GM19023 (cell line): ENCODE results near the gene OGFOD1.
A peak's percentile ranks its signal among the peaks of the same experiment; 100 is the strongest.

Experiments used
- ATAC-seq: cut with Tn5 transposase; IDR thresholded peaks from one replicate; pipeline ENCODE4 v1.9.1; 2021; ENCODE audit warnings: mild to moderate bottlenecking, moderate library complexity; ENCODE audit not compliant: unreplicated experiment

OGFOD1 gene

DNA sequence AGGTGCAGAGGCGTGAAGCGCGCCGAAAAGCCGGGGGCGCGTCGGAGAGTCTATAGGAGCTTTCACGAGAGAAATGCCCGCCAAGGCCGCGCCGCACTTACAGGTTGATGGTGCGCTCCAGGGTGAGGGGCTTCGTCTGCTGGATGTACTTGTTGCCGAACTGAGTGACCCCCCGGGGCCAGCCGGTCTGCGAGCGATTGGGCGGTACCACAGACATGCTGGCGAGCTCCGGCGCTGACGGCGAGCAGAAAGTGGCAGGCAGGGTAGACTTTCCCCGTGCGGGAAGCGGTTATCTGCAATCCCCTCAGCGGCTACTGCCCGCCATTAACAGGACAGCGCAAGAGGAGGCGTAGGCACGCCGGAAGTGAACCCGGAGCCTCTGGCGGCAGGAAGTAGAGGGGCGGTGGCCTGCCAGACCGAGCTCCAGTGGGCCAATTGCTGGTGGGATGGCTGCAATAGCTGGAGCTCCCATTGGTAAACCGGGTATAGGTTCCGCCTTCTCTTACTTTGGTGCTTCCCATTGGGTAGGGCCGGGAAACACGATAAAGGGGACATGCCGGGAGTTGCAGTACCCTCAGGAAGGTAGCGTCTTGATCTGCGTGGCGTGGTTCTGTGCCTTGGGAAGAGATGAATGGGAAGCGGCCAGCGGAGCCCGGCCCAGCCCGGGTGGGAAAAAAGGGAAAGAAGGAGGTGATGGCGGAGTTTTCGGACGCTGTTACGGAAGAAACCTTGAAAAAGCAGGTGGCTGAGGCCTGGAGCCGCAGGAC, at the start of gene OGFOD1, which contains the start of gene NUDT21:
OGFOD1 (plus strand) TSS at position 569 of the 767 bp plus-strand sequence; CDS start at position 628, 59 bp downstream.
NUDT21 (minus strand) TSS at position 347 of the 767 bp plus-strand sequence; CDS start at position 217, 130 bp downstream.
- ATAC-seq, result peak; percentile 96

DNA sequence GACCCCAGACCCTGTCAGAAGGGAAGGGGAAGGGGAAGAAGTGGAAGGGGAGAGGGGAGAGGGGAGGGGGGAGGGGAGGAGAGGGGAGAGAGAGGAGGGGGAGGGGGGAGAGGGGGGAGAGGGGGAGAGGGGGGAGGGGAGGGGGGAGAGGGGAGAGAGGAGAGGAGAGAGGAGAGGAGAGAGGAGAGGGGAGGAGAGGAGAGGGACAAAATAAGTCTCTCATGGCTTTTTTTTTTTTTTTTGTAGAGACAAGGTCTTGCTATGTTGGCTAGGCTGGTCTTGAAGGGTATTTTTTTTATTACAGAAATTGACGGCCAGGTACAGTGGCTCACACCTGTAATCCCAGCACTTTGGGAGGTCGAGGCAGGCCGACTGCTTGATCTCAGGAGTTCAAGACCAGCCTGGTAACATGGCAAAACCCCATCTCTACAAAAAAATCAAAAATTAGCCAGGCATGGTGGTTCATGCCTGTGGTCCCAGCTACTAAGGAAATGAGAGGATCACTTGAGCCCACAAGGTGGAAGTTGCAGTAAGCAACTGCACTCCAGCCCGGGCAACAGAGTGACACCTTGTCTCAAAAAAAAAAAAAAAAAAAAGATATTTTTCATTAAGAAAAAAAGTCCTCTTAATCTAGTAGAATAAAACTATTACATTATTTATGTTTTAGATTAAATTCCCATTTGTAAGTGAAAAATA, 45.2 kb upstream of the OGFOD1 start:
- ATAC-seq, result no peak

DNA sequence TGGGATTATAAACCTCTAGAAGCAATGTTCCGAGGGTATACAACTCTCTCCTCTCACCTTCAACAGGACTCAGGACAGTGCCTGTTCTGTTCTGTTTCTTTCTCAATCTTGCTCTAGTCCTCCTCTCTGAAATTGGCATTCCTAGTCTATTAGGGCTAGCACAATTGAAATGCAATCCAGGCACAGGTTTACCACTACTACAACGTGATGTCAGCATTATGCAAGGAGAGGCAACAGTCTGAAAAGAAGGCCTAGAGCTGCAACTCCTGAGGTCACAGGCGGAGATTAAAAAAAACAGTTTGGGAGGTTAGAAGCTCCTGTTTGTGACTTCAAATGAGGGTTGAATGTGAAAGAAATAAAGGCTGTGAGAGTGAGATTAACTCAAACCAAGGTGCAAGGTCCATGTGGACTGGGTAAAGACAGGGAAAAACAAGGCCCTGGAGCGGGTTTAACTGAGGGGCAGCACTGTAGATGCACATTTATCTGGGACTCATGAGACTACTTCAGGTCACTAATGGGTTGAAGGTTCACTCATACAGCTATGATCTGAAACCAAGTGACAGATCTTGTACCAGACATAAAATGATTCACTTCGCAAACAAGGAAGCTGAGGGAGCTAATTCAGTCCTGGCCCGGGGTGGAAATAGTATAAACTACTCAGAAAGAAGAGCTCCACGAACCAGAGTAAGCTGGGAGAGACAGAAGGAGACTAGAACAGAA, 42.8 kb upstream of the OGFOD1 start:
- ATAC-seq, result no peak

DNA sequence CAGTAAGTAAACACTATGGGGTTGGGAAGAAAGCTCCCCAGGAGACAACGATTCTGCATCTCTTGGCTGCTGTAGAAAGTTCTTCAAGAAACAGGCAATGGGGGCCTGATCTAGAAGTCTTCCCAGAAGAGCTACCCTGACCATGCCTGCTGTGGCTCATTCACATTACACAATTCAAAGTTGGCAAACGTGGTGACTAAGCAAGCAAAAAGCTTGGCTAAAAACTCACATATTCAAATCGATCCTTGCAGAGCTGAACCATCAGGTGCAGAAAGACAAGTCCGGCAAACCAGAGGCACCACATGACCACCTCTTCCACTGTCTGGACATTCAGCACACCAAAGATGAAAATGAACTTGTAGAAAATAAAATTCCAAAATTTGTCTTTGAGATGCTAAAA, 42.2 kb upstream of the OGFOD1 start:
- ATAC-seq, result no peak

DNA sequence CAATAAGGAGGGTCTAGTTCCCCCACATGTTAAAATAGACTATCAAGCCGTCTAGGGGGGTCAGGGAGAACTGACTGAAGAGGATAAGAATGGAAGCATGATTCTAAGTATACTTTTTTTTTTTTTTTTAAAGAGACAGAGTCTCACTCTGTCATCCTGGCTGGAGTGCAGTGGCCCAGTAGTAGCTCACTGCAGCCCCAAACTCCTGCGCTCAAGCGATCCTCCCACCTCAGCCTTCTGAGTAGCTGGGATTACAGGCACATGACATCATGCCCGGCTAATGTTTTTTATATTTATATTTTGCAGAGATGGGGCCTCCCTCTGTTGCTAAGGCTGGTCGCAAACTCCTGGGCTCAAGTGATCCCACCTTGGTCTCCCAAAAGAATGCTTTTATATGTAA, 40.2 kb upstream of the OGFOD1 start:
- no peak for ATAC-seq

DNA sequence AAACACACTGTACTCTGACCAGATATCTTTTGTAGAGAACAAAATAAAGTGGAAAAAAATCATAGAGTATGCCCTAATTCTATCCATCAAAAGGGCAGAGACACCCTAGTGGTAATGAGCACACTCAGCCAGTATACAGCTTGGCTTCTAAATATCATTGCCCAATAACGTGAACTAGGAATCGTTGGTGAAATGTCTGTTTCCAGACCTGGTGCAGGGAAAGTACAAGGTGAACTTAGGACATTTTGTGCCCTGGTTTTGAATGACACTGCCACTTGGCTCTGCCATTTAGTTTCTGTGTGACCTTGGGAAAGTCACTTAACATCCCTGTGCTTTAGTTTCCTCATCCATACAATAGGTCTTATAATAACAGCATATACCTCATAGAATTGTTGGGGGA, 39.7 kb upstream of the OGFOD1 start:
- ATAC-seq, result no peak

DNA sequence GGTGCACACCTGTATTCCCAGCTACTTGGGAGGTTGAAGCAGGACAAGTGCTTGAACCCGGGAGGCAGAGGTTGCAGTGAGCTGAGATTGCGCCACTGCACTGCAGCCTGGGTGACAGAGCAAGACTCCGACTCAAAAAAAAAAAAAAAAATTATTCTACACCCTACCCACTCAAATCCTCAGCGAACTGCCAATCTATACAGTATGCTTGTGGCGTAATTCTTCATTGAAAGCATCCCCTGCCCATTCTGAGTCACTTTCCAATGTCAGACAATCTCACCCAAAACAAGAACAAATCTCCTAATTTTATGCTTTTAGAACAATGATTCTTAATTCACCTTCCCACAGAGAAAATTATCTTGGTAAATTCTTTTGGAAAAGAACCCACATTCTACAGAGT, 38.0 kb upstream of the OGFOD1 start:
- ATAC-seq, result no peak

DNA sequence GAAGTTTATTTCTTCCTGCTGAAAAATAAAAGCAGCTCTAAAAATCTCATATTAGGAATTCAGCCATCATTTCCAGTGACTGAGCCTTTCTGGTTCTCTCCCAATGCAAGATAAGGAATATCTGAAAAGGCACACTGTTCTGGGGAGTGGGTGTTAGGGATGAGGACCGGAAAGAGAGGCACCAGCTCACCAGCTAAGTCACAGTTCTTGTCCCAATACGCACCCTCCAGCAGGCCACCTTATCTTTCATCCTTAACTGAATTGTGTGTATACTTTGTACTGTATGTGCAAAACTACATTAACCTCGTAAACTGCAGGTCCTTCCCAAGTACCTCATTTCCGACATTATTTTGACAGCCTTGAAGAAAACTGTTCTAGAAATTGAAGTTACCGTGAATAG, 37.0 kb upstream of the OGFOD1 start:
- no peak for ATAC-seq

DNA sequence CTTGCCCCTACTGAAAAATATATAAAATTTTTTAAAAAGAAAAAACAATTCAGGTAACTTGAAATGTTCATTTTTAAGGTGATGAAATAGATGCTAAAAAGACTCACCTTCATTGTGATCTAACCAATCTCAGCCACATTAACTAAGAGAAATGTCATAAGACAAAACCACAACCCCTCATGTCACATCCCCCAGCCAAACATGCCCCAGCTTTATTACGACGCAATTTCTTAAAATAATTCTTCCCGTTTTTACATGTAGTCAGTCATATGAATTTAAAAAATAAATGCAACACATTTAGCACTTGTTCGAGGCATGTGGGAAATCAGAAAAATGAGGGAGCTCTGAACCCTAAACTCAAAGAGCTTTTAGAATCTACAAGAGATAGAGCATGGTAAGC, 35.5 kb upstream of the OGFOD1 start:
- no peak for ATAC-seq

DNA sequence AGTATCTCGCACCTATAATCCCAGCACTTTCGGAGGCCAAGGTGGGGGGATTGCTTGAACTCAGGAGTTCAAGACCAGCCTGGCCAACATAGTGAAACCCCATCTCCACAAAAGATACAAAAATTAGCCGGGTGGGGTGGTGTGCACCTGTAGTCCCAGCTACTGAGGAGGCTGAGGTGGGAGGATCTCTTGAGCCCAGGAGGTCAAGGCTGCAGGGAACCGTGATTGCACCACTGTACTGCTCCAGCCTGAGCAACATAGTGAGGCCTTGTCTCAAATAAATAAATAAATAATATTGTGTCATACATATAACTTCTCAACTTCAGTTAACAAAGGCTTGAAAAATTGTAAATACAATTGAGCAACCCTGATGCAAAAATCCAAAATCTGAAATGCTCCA, 34.2 kb upstream of the OGFOD1 start:
- ATAC-seq, result no peak

DNA sequence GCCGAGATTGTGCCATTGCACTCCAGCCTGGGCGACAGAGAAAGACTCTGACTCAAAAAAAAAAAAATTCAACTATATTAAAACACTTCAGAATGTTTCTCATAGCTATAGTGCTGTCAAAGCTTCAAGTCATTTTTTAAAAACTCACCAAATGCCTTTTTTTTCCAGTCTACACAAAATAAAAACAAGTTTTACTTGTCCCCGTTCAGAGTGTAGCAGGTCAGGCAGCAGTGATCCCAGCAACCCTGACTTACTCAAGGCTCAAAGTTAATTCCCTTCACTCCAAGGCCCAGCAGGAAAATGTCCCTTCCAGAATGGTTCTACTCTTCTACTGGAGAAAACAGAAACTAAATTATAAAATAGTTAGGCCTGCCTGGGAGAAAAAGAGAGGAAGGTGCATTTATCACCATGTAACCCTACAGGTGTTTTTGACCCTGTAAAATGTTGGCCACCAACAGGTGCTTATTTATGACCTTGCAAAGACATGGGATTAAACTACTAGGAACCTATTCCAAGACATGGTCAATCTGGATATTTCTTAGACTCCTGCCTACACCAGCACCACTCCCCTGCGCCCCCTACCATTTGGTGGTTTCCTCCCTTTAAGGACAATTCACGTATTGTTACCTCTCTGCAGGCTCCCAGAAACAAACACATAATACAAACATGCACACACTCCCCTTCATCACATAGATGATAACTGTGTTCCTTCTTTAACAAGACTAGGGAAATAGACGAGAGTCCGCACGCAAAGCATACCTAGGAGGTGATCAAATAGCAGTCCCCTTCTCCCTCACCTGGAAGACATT, 31.4 kb upstream of the OGFOD1 start:
- ATAC-seq, result no peak

DNA sequence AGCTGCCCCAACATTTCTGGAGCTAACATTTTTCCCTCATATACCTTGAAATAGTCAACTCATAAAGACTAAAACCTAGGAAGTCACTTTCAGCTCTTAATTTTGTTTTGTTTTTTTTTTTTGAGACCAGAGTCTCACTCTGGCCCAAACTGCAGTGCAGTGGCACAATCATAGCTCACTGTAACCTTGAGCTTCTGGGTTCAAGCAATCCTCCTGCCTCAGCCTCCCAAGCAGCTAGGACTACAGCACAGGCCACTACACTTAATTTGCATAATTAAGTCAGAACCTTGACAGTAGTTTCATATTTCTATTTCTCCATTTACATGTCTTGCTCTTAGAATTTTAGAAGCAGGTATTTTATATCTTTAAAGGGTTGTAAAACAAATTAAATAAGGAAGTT, 30.7 kb upstream of the OGFOD1 start:
- ATAC-seq, result no peak

DNA sequence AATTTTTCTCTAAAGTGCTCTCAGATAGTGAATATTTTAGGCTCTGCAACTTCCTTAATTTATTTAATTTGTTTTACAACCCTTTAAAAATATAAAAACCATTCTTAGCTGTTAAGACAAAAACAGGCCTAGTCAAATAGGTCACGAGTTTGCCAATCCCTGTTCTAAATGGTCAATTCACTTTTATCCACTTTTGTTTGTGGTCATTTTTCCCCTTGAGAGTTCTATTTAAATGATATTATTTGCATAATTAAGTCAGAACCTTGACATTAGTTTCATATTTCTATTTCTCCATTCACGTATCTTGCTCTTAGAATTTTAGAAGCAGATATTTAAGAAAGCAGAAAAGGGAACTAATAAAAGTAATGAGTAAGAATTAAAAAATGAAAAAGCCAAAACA, 30.0 kb upstream of the OGFOD1 start:
- no peak for ATAC-seq

DNA sequence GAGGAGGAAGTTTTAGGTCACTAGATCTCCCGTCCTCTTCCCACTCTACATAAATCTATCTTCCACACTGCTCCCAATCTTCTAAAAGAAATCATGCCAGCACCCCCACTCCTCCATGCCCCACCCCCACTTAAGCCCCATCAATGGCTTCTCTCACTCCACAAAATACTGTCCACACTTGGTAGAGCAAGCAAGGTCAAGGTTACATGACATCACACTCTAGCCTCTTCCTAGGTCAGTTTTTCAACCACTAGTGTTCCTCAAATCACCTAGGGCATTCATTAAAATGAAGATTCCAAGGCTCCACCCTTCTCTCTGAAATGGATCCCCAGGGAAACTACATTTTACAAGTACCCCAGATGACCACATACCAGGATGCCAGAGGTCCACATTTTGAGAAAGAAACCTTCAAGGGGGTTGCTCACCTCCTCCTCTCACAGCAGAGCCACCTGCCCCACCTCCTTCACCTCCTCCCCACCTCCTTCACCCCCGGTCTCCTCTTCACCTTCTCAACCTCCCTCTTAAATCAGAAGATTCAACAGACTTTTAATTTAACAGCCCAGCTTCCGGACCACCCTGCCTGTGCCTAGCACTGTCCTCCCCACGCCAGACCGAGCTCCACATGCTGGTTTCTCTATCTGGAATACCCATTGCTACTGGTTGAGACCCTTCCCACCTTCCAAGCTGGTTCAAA, 29.2 kb upstream of the OGFOD1 start:
- ATAC-seq, result no peak

DNA sequence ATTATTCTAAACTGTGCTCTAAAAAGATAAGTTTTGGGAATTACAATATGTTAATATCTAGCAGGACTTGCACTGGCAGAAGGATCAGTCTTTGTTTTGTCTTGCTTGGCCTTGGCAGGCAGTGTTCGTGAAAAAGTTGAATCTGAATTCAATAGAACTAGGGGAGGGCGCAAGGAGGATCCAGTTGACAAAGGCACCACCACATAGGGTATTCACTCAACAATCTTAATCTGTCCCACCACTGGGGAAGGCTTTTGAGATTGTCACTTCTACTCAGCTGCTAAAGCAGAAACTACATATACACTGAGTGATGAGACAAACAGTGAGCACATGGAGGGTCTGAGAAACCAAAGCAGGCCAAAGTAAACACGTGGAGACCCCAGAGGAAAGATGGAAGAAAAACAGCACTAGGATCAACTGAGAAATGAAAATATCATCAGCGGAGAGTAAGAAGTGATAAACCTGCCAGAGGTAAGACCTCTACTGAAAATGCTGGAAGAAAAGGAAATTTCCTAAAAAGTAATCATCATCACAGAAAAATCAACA, 28.4 kb upstream of the OGFOD1 start:
- no peak for ATAC-seq

DNA sequence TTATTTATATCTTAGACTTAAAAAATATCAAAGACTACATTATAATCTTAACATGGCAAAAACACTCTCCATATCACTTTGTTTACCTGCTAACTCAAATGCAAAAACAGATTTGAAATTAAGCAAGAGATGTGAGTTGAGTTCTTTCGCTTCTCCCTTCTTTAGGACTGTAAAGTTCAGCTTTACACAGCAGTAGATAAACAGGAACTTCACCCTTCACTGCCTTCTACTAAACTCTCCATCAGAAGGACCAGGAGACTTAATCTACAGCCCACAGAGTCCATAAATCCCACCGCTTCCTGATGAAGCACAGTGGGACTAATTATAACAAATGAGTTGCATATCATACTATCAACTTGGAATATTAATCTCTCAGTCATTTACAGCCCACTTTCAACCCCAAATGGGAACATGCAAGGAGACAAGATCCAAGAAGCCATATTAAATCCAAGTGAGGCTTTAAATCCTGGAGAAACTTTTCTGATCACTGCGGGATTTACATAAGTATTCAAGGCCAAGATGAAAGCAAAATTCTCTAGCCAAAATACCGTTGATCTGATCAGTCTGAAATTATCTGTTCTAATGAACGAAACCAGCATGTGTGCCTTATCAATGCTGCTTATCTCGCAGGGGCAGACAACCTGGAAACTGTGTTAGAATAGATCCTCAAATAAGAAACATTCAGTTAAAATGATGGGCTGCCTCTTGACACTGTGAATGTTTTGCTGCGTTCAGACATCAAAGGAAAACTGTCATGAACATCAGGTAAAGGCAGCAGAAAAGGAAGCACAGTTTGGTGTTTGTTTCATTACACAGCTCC, 27.6 kb upstream of the OGFOD1 start:
- no peak for ATAC-seq

DNA sequence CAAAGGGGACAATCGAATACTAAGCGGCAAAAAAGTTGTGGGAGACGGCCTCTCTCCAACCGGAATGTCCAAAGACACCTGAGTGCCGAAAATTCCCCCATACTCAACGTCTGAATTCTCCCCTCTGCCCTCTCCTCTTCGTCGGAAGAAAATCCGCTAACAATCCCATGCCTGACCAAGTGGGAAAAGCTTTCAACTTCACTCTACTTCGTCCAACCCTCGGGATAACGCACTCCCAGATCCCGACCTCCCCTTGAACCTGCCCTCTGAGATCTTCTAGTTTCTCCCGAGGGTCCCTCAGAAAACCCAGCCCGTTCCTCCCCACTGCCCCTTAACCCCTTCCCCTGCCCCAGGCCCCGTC, 27.0 kb upstream of the OGFOD1 start:
- ATAC-seq, result no peak

DNA sequence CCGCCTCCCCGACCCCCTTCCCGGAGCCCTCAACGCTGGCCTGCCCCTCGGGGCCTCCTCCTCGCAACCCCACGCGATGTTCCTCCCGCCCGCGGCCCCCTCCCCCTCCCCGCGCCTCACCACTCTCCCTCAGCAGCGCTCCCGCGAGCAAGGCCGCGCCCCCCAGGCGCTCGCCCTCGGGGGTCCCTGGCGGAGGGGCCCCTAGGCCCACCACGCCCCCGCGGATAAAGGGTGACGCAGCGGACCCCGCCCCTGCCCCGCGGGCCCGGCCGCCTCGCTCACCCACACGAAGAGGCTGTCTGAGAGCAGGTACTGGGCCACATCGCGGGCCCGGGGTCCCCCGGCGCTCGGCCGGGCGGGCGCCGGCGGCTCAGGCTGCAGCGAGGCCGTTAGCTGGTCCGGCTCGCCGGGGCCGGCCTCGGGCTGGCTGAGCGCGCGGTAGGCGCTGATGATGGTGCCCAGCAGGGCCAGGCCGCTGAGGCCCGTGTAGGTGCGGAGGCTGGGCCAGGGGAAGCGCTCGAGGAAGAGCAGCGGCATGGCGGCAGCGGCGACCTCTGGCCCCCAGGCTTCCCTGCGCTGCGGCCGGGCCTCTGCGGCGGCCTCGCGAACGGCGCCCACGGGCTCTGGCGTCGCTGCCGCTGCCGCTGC, 26.4 kb upstream of the OGFOD1 start:
- ATAC-seq, result peak; percentile 39

DNA sequence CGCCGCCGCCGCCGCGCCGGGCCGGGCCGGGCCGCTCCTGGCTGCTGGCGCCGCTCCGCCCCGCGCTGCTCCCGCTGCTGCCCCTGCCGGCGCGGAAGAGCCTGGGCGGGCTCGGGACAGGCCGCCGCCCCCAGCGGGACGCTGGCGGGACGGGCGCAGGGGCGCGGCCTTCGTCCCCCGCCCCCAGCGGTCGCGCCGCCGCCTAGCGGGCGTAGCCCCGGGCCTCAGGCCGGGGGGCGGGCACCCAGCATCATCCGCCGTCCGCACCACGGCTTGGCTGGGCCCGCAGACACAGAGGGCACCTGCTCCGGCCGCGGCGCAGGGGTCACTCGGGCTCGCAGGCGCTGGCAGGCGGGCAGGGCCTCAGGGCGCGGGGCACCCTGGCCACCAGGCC, 25.9 kb upstream of the OGFOD1 start, which contains the start of gene AMFR:
AMFR (minus strand) TSS at position 107 of the 394 bp plus-strand sequence. CDS start 218 bp downstream, outside the sequence.
- peak; percentile 82 for ATAC-seq
